Right forelimb (tissue), 1 donor: Measurements from ENCODE around the gene RCN1.
"Not testable (repeated sequence)": the region's sequence is repeated elsewhere in the genome, so short reads cannot be mapped to it uniquely, and the experiment has no call there.

Source experiments
- DNase-seq: peaks from one replicate; pipeline ENCODE4 v3.0.0-alpha.2; 2018

Gene RCN1

DNA sequence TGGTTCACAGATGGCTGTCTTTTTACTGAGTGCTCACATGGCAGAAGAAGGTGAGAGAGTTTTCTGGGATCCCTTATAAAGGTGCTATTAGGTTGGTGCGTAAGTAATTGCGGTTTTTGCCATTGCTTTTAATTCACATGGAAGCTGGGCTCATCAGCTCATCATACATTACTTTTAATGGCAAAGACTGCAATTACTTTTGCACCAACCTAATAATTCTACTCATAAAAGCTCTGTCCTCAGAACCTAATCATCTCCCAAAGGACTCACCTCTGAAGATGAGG, 23.0 kb downstream of the RCN1 start:
- no peak for DNase-seq

DNA sequence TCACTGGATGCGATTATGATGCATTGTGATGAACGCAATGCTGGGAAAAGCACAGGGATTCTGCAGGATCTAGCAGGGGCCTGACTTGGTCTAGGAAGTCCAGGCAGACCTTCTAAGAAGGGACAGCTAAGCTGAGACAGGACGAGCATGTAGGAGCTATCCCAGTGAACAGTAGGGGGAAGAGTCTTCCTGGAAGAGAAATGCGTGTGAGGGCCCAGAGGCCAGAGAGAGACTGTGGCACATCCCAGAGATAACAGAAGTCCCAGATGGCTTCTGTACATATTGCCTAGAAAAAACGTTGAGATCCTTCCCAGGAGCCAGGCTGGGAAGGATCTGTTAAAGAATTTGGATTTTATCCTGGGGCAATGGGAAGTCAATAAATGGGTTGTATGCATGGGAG, 24.6 kb downstream of the RCN1 start:
- no peak for DNase-seq

DNA sequence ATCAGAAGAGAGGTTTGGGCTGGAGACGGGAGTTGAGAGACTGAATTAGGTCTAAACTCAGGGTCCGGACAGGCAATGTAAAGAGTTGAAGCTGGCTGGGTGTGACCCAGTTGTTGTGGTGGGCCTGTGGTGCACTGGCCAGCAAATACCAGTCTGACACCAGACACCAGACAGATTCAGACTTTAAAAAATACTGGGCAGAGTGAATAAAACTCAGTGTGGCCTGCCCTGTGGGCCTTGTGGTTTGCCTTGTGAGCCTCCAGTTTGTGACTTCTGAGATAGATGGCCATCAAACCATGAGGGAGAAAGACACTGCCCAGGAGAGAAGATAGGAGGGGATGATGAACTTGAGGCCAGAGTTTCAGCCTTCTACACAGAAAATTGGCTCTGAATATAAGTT, 25.8 kb downstream of the RCN1 start:
- DNase-seq: no peak

- no peak for DNase-seq
Observed at GRCh38 chr11:32118025-32118974, 27.4 kb downstream of the RCN1 start.

DNA sequence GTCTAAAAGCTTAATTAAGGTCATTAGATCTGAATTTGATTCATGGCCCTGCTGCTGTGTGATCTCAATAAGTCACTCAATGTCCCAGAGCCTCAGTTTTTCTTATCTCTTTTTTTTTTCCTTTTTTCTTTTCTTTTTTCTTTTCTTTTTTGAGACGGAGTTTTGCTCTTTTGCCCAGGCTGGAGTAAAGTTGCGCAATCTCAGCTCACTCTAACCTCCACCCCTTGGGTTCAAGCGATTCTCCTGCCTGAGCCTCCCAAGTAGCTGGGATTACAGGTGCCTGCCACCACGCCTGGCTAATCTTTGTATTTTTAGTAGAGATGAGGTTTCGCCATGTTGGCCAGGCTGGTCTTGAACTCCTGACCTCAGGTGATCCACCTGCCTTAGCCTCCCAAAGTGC, 28.3 kb downstream of the RCN1 start:
- not testable (repeated sequence) for DNase-seq

DNA sequence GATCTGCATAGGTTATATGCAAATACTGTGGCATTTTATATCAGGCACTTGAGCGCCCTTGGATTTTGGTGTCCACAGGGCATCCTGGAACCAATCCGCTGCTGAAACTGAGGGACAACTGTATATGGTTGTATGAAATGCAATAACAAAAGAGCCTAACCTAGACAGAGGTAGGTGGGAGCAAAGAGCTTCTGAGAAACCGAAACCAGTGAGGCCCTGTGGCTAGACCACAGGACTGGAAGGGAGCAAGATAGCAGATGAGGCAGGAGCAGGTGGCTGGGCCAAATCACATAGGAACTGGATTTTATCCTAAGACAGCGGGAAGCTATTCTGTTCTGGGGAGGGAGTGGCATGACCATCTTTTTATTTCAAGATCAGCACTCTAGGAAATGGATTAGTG, 30.1 kb downstream of the RCN1 start:
- DNase-seq: no peak

DNA sequence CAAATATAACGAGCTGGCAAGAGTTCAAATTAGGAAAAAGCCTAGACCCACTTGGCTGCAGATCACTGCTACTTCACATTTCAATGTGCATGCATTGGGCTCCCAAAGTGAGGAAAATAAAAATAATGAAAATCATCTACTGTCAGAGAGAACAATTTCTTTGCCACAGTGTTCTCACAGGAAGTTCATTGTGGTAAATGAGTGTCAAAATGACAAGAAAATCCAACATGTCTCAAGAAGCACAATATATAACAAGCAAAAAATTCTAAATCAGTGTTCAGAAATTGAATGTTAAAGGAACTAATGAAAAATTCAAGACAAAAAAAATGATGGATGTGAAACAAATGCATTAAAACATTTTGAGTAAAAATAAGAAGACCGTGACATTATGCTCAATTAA, 31.3 kb downstream of the RCN1 start:
- no peak for DNase-seq

- no peak for DNase-seq
Observed at GRCh38 chr11:32131321-32131720, 40.4 kb downstream of the RCN1 start.

- no peak for DNase-seq
Observed at GRCh38 chr11:32136657-32137056, 45.8 kb downstream of the RCN1 start.

DNA sequence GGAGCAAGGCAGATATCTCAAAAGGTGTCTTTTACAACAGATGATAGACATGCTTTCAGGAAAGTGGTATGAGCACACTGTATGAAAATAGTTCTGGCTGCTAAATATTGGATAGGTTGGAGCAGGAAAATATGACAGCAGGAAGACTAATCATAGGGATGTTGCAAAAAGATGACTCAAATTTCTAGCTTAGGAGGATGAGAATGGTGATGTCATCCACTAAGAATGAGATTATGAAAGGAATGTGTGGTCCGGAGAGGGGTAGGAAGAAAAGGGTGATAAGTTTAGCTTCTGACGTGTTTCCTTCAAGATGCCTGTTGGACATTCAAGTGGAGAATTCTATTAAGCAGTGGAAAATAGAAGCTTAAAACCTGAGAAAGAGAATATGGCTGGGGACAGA, 46.4 kb downstream of the RCN1 start:
- no peak for DNase-seq

GRCh38 chr11:32137869-32138268, 47.0 kb downstream of the RCN1 start:
- no peak for DNase-seq

GRCh38 chr11:32138902-32139301, 48.0 kb downstream of the RCN1 start:
- DNase-seq: no peak

GRCh38 chr11:32139896-32140520, 49.1 kb downstream of the RCN1 start:
- no peak for DNase-seq

GRCh38 chr11:32141745-32142546, 51.1 kb downstream of the RCN1 start:
- DNase-seq: no peak

GRCh38 chr11:32143378-32143777, 52.5 kb downstream of the RCN1 start:
- no peak for DNase-seq

DNA sequence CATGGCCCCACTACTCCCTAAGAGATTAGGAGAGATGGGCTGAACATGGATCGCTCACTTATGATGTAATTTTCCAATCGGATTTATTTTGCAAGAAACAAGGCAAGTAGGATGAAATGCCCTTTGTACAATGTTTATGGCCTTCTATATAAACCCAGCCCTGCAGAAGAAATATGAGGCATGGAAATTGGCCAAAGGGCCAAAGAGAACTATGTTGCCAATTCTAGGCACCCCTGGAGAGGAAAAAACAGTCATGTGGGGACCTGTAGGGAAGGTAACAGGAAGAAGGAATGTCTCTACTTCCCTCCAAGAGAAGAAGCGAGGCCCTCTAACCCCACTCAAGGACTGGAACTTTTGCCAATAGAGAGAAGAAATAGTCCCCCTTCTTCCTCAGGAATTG, 54.4 kb downstream of the RCN1 start:
- DNase-seq: no peak

GRCh38 chr11:32148895-32149294, 58.0 kb downstream of the RCN1 start:
- DNase-seq: no peak

- no peak for DNase-seq
Observed at GRCh38 chr11:32149748-32150147, 58.9 kb downstream of the RCN1 start.

DNA sequence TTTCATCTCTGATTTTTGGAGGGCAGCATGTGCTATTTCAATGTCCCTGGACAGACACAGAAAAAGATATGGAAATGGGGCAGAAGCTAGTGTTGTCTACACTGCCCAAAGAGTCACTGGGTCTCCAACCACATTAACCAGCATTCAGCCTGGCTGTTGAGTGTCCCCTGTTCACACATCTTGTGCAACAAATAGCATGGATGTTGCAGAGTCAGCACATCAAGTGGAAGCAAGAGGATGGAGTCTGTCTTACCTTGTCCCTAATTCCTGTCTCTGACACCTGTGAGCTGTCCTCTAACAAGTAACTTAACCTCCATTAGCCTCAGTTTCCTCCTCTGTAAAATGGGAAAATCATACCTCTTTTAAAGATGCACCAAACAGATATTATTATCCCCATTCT, 60.2 kb downstream of the RCN1 start:
- no peak for DNase-seq

DNA sequence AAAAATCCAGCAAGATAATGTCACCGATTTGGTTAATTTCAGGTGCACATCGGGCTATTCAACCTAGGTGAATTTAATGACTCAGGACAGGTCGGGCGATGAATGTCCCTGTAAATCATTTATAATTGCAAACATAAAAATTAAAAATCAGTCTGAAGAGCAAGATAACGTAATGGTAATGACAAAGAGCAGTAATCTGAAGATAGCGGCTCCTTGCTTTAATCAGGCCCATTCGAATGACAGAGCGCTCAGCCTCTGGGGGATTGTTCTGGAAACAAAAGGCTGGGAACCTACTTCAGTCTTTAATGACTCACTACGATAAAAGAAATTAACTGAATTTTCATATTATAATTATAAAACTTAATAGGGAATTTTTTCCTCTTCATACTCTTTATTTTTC, 61.3 kb downstream of the RCN1 start:
- no peak for DNase-seq

DNA sequence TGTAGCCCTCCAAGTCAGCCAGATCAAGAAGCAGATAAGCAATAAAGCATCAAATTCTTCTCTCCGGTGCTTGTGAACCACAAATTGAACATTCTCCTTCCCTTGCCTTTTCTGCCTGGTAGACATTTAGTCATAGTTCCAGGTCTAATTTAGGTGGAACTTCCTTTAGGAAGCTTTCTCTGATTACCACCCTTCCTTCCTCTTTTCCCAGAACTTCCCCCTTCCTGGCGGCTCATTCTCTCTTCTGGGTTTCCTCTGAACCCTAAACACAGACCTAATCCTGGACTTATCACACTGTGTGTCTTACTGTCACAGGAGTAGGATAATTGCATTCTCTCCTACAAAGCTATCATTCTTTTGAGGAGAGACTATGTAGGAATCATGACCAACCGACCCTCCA, 61.9 kb downstream of the RCN1 start:
- no peak for DNase-seq

- DNase-seq: no peak
Observed at GRCh38 chr11:32153747-32154146, 62.9 kb downstream of the RCN1 start.

GRCh38 chr11:32154275-32154674, 63.4 kb downstream of the RCN1 start:
- no peak for DNase-seq
